Brain microvascular endothelial cell (primary cell): ENCODE measurements around the gene FGGY.
A peak's percentile ranks its signal among the peaks of the same experiment; 100 is the strongest.

ENCODE experiments used
- DNase-seq: peaks from one replicate; pipeline ENCODE4 v3.0.0-alpha.2; 2020
- H3K27ac ChIP-seq: fragments of 250-450 bp; sonication (Bioruptor Pico); 2 replicates; pipeline ENCODE4 v1.5.1; 2020; ENCODE audit warnings: mild to moderate bottlenecking, moderate library complexity
- H3K27me3 ChIP-seq: fragments of 250-450 bp; sonication (Bioruptor Pico); replicated peaks from 2 replicates; pipeline ENCODE4 v1.5.1; 2020; ENCODE audit warnings: mild to moderate bottlenecking
- H3K36me3 ChIP-seq: fragments of 250-450 bp; sonication (Bioruptor Pico); replicated peaks from 2 replicates; pipeline ENCODE4 v1.5.1; 2020; ENCODE audit warnings: mild to moderate bottlenecking
- H3K4me3 ChIP-seq: 2 replicates; pipeline ENCODE4 v1.5.1; 2011; ENCODE audit warnings: low read depth, mild to moderate bottlenecking, control low read depth, low read length, moderate library complexity
- CTCF ChIP-seq: IDR thresholded peaks from 2 replicates; pipeline ENCODE4 v1.5.1; 2011; ENCODE audit warnings: low read depth, mild to moderate bottlenecking, moderate library complexity, low read length, control low read depth, inconsistent platforms; ENCODE audit errors: missing control alignments
- in situ Hi-C: cut with HindIII; loops from 2 replicates; pipeline ENCODE4 v1.10.0; 2017; ENCODE audit warnings: low sequenced_read_pairs, low pct_ligation_motif_present

Gene FGGY

GRCh38 chr1:59747420-59748024 lies 450.6 kb downstream of the FGGY start:
- H3K36me3 ChIP-seq, result no peaks in the 10 kb centered on the region
- H3K27me3 ChIP-seq, result no peaks in the 10 kb centered on the region
- TF ChIP-seq CTCF, result no peak
- H3K27ac ChIP-seq, result no peak overlapping the region
- in situ Hi-C loops, result no loop called here
- no peak overlapping the region for H3K4me3 ChIP-seq
- no peak for DNase-seq

- Histone ChIP-seq H3K27me3 (no peaks in the 10 kb centered on the region), H3K27ac (no peak overlapping the region), H3K4me3 (no peak overlapping the region), H3K36me3 (no peaks in the 10 kb centered on the region)
- in situ Hi-C loops, result no loop called here
- no peak for DNase-seq
- no peak for TF ChIP-seq CTCF
Measured at GRCh38 chr1:59748123-59748522, 451.2 kb downstream of the FGGY start.

- in situ Hi-C loops, result no loop called here
- no peak for TF ChIP-seq CTCF
- Histone ChIP-seq H3K27me3 (no peaks in the 10 kb centered on the region), H3K27ac (peak overlapping the region; percentile 43), H3K36me3 (no peaks in the 10 kb centered on the region), H3K4me3 (no peak overlapping the region)
- DNase-seq, result peak; percentile 83
Measured at GRCh38 chr1:59750328-59751003, 453.6 kb downstream of the FGGY start.

GRCh38 chr1:59751004-59751395 lies 454.1 kb downstream of the FGGY start:
- no peak for DNase-seq
- no peak for TF ChIP-seq CTCF
- no peaks in the 10 kb centered on the region for H3K27me3 ChIP-seq
- no peaks in the 10 kb centered on the region for H3K36me3 ChIP-seq
- H3K4me3 ChIP-seq, result no peak overlapping the region
- in situ Hi-C loops, result no loop called here
- H3K27ac ChIP-seq, result no peak overlapping the region

GRCh38 chr1:59751801-59752200 lies 454.9 kb downstream of the FGGY start:
- in situ Hi-C loops, result no loop called here
- H3K27me3 ChIP-seq, result no peaks in the 10 kb centered on the region
- H3K4me3 ChIP-seq, result no peak overlapping the region
- TF ChIP-seq CTCF, result no peak
- peak; percentile 5 for DNase-seq
- H3K27ac ChIP-seq, result no peak overlapping the region
- no peaks in the 10 kb centered on the region for H3K36me3 ChIP-seq
